ENCODE results near the gene CDC25A. TPM values are rescaled to one million over a fixed set of nuclear protein-coding genes. Genes with fewer than 3 reads are reported as not detected.

The CDC25A gene
- total and polyA plus RNA-seq, 8 donors = 2.8 to 8.9 (median 6.7) TPM

DNA sequence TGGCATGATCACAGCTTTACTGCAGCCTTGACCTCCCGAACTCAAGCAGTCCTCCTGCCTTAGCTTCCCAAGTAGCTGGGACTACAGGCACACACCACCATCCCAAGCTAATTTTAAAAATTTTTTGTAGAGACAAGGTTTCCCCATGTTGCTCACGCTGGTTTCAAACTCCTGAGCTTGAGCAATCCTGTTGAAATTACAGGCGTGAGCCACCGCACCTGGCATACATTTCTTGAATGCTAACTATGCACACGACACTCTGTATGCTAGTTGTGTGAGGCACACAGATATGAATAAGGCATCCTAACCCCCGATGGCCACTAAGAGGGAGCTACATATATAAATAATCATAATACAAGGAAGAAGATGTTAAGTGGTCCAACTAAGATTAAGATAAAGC is 64.9 kb downstream of the CDC25A start:
- Histone ChIP-seq H3K9me3 (no peaks in the 10 kb centered on the region), H3K4me1 (no peaks in the 10 kb centered on the region), H3K36me3 (no peaks in the 10 kb centered on the region), H3K27ac (no peak overlapping the region), H3K27me3 (no peaks in the 10 kb centered on the region), H3K4me3 (no peak overlapping the region)
- TF ChIP-seq, protein P1, sequence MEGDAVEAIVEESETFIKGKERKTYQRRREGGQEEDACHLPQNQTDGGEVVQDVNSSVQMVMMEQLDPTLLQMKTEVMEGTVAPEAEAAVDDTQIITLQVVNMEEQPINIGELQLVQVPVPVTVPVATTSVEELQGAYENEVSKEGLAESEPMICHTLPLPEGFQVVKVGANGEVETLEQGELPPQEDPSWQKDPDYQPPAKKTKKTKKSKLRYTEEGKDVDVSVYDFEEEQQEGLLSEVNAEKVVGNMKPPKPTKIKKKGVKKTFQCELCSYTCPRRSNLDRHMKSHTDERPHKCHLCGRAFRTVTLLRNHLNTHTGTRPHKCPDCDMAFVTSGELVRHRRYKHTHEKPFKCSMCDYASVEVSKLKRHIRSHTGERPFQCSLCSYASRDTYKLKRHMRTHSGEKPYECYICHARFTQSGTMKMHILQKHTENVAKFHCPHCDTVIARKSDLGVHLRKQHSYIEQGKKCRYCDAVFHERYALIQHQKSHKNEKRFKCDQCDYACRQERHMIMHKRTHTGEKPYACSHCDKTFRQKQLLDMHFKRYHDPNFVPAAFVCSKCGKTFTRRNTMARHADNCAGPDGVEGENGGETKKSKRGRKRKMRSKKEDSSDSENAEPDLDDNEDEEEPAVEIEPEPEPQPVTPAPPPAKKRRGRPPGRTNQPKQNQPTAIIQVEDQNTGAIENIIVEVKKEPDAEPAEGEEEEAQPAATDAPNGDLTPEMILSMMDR (IDR thresholded peaks at IDR 0.05) = no peak
- no peak for ATAC-seq
- intact Hi-C loops (cut with DNase I) = no loop called here
- DNase-seq = no peak

- DNase-seq = no peak
- TF ChIP-seq, protein P1 (IDR thresholded peaks at IDR 0.05) = no peak
- H3K9me3 ChIP-seq = no peaks in the 10 kb centered on the region
- no peaks in the 10 kb centered on the region for H3K4me1 ChIP-seq
- ATAC-seq = no peak
- H3K4me3 ChIP-seq = no peak overlapping the region
- no peak overlapping the region for H3K27ac ChIP-seq
- no peaks in the 10 kb centered on the region for H3K27me3 ChIP-seq
- intact Hi-C loops (cut with DNase I) = no loop called here
- no peaks in the 10 kb centered on the region for H3K36me3 ChIP-seq
Measured at GRCh38 chr3:48122504-48122903, 65.7 kb downstream of the CDC25A start.

- TF ChIP-seq, protein P1 (IDR thresholded peaks at IDR 0.05) = no peak
- Histone ChIP-seq H3K36me3 (no peaks in the 10 kb centered on the region), H3K4me3 (no peak overlapping the region), H3K4me1 (no peaks in the 10 kb centered on the region), H3K9me3 (no peaks in the 10 kb centered on the region), H3K27me3 (no peaks in the 10 kb centered on the region), H3K27ac (no peak overlapping the region)
- ATAC-seq = no peak
- DNase-seq = no peak
- intact Hi-C loops (cut with DNase I) = no loop called here
Measured at GRCh38 chr3:48120223-48120622, 68.0 kb downstream of the CDC25A start.

DNA sequence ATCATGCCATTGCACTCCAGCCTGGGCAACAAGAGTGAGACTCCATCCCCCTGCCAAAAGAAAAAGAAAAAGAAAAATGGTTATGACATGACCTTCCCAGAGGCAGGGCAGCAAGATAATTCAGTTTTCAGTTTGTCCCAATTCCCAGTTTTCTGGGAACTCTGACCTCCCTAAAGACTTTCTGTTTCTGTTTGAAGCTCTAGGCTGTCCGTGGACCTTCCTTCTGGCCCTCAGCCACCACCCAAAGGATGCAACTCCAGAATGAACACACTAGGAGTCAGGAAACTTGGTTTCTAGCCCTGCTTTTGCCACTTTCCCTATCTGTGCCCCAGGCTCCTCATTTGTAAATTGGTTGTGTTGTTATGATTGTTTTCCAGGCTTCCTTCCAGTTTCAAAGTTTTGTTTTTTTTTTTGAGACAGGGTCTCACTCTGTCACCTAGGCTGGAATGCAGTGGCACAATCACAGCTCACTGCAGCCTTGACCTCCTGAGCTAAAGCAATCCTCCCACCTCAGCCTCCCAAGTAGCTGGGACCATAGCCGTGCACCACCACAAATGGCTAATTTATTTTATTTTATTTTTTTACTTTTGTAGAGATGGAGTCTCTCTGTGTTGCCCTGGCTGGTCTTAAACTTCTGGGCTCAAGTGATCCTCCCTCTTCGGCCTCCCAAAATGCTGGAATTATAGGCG is 68.6 kb downstream of the CDC25A start:
- no peak overlapping the region for H3K4me3 ChIP-seq
- no peaks in the 10 kb centered on the region for H3K27me3 ChIP-seq
- no peaks in the 10 kb centered on the region for H3K9me3 ChIP-seq
- TF ChIP-seq, protein P1 (IDR thresholded peaks at IDR 0.05) = no peak
- H3K27ac ChIP-seq = peak overlapping the region in 1 of 2 donors; percentile 24
- H3K36me3 ChIP-seq = no peaks in the 10 kb centered on the region
- DNase-seq (peak in 2 of 4 donors; percentile 34 to 71), ATAC-seq (peak; percentile 57)
- no peaks in the 10 kb centered on the region for H3K4me1 ChIP-seq
- intact Hi-C loops (cut with DNase I) = no loop called here

DNA sequence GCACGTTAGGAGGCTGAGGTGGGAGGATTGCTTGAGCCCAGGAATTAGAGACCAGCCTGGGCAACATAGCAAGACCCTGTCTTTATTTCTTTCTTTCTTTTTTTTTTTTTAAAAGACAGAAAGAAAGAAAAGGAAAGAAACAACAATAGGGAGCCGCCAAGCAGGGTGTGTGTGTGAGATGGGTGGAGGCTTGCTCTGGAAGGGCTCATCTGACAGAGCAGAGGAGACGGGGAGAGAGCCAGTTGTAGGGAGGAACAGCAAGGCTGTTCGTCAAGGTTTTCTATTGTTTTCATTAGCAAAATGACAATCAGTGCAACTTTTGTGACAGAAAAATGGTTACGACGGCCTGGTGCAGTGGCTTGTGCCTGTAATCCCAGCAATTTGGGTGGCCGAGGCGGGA is 69.3 kb downstream of the CDC25A start:
- Histone ChIP-seq H3K27ac (peak overlapping the region in 1 of 2 donors; percentile 24), H3K36me3 (no peaks in the 10 kb centered on the region), H3K9me3 (no peaks in the 10 kb centered on the region), H3K27me3 (no peaks in the 10 kb centered on the region), H3K4me3 (no peak overlapping the region), H3K4me1 (no peaks in the 10 kb centered on the region)
- ATAC-seq (no peak), DNase-seq (no peak)
- TF ChIP-seq, protein P1 (IDR thresholded peaks at IDR 0.05) = no peak
- intact Hi-C loops (cut with DNase I) = no loop called here

Data from left lung (tissue), 10 donors.